ENCODE data around the gene PSMA2.

DNA sequence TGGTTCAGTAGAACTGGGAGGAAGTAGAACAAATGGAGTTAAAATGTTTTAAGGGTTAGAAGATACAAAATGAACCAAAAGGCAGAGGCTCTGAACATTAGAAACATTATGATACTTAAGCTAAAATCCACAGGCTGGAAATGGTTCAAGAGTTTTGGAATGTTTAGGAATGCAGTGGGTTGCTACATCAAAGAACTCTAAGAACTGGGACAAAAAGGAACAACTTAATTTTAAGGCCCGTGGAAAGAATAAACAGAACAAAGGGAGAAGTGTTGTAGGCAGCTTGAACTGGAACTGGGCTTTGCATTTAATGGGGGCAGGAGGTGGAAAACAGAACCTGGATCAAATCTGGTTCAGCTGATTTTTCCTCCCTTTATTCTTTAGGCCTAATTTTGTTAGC is 16.6 kb downstream of the PSMA2 start:
- TF ChIP-seq, protein P1, sequence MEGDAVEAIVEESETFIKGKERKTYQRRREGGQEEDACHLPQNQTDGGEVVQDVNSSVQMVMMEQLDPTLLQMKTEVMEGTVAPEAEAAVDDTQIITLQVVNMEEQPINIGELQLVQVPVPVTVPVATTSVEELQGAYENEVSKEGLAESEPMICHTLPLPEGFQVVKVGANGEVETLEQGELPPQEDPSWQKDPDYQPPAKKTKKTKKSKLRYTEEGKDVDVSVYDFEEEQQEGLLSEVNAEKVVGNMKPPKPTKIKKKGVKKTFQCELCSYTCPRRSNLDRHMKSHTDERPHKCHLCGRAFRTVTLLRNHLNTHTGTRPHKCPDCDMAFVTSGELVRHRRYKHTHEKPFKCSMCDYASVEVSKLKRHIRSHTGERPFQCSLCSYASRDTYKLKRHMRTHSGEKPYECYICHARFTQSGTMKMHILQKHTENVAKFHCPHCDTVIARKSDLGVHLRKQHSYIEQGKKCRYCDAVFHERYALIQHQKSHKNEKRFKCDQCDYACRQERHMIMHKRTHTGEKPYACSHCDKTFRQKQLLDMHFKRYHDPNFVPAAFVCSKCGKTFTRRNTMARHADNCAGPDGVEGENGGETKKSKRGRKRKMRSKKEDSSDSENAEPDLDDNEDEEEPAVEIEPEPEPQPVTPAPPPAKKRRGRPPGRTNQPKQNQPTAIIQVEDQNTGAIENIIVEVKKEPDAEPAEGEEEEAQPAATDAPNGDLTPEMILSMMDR (IDR thresholded peaks at IDR 0.05), result no peak
- TF ChIP-seq POLR2A (IDR thresholded peaks at IDR 0.05), result no peak

Measured in uterus (tissue), 2 donors.